ENCODE data around the gene EXOC6B.

GRCh38 chr2:72803626-72804320 lies 22.1 kb downstream of the EXOC6B start:
- TF ChIP-seq CTCF (IDR thresholded peaks at IDR 0.05) (no peak), POLR2A (IDR thresholded peaks at IDR 0.05) (no peak)
